PFSK-1 (cell line): ENCODE data around the gene RASEF.

ENCODE experiments used
- FOXP2 ChIP-seq: optimal IDR thresholded peaks from 2 replicates; pipeline ENCODE3; 2011; ENCODE audit warnings: borderline replicate concordance, control low read depth, inconsistent platforms; ENCODE audit not compliant: insufficient read depth; ENCODE audit errors: extremely low read length, extremely low read depth
- POLR2AphosphoS5 ChIP-seq: IDR thresholded peaks from 2 replicates; pipeline ENCODE4 v1.6.1; 2012; ENCODE audit warnings: low read depth, mild to moderate bottlenecking, control low read depth, low read length, moderate library complexity
- REST ChIP-seq, 2 experiments: IDR thresholded peaks; 2 replicates each; pipeline versions ENCODE4 v1.6.1 to v1.8.0; 2011 to 2012; ENCODE audit warnings: low read depth in 2 of 2, low read length in 2 of 2, control low read depth in 1 of 2, inconsistent platforms in 1 of 2, mild to moderate bottlenecking in 1 of 2, moderate library complexity in 1 of 2; ENCODE audit not compliant: insufficient read depth in 1 of 2
- TAF1 ChIP-seq: IDR thresholded peaks from 2 replicates; pipeline ENCODE4 v1.6.1; 2012; ENCODE audit warnings: low read length, control low read depth, borderline replicate concordance; ENCODE audit not compliant: insufficient read depth

DNA sequence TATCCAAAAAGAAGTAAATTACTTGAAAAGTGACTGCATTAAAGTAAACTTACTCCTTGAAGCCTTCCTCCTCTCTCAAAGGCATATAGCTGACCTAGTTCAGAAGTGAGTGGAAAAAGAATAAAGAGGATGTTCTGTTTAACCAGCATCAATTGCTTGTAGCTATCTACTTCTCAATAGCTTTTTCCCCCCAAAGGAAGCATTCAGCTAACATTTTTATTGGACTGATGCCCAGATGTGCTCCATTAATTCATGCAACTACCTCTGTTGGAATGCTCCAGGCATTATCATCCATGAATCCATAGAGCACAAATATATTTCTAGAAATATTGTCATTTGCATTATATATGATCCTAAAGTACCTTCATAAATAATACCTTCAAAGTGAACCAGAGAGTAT is 132.8 kb downstream of the RASEF start:
- TF ChIP-seq TAF1 (no peak), POLR2AphosphoS5 (no peak), REST (IDR thresholded peaks at IDR 0.05; ENCODE audit: insufficient read depth in 1 of 2, low read depth in 2 of 2, low read length in 2 of 2) (no peak), FOXP2 (no peak)
